Liver (tissue), 9 donors: Measurements from ENCODE around the gene PDGFD. TPM values are rescaled to one million over a fixed set of nuclear protein-coding genes. Genes with fewer than 3 reads are reported as not detected.

Source experiments
- DNase-seq: peaks from one replicate; pipeline ENCODE4 v3.0.0-alpha.2; 2017; ENCODE audit warnings: low spot score
- H3K27ac ChIP-seq, 2 donors: one replicate each; pipeline ENCODE4 v1.7.0; 2013; ENCODE audit warnings: inconsistent platforms in 2 of 2, low read length in 2 of 2, control low read depth in 1 of 2, low read depth in 1 of 2, mild to moderate bottlenecking in 1 of 2
- H3K27me3 ChIP-seq, 4 donors: one replicate each; pipeline versions ENCODE4 v1.6.1 to v1.7.0; 2013; ENCODE audit warnings: low read length in 3 of 4, inconsistent platforms in 1 of 4, mild to moderate bottlenecking in 1 of 4, moderate library complexity in 1 of 4; ENCODE audit not compliant: control insufficient read depth in 4 of 4, insufficient read depth in 4 of 4
- H3K36me3 ChIP-seq, 4 donors: one replicate each; pipeline versions ENCODE4 v1.6.1 to v1.7.0; 2013; ENCODE audit warnings: low read length in 3 of 4, mild to moderate bottlenecking in 3 of 4, low read depth in 1 of 4, moderate library complexity in 1 of 4; ENCODE audit not compliant: control insufficient read depth in 4 of 4, insufficient read depth in 3 of 4
- H3K4me1 ChIP-seq, 4 donors: one replicate each; pipeline versions ENCODE4 v1.6.1 to v1.7.0; 2013; ENCODE audit warnings: low read length in 3 of 4, mild to moderate bottlenecking in 3 of 4, moderate library complexity in 1 of 4; ENCODE audit not compliant: control insufficient read depth in 4 of 4, insufficient read depth in 4 of 4
- H3K4me3 ChIP-seq, 3 donors: one replicate each; pipeline versions ENCODE4 v1.6.1 to v1.7.0; 2013; ENCODE audit warnings: low read length in 3 of 3, control low read depth in 1 of 3, low read depth in 1 of 3, mild to moderate bottlenecking in 1 of 3
- H3K9ac ChIP-seq, 2 donors: one replicate each; pipeline ENCODE4 v1.7.0; 2013; ENCODE audit warnings: low read length in 2 of 2, mild to moderate bottlenecking in 2 of 2, moderate library complexity in 2 of 2, control low read depth in 1 of 2, low read depth in 1 of 2
- H3K9me3 ChIP-seq, 4 donors: one replicate each; pipeline versions ENCODE4 v1.6.1 to v1.7.0; 2013; ENCODE audit warnings: low read length in 3 of 4; ENCODE audit not compliant: control insufficient read depth in 4 of 4
- EGR1 ChIP-seq, 2 donors: IDR thresholded peaks; 2 replicates each; pipeline ENCODE4 v1.6.1; 2016 to 2018; ENCODE audit warnings: antibody characterized with exemption in 2 of 2, low read depth in 2 of 2
- FOXA2 ChIP-seq: IDR thresholded peaks from 2 replicates; pipeline ENCODE4 v1.6.1; 2016; ENCODE audit warnings: antibody characterized with exemption
- GABPA ChIP-seq, 2 donors: IDR thresholded peaks in 1 of 2; conservative IDR thresholded peaks in 1 of 2; 2 replicates each; pipeline ENCODE4 v1.6.1; 2016; ENCODE audit warnings: antibody characterized with exemption in 2 of 2, mild to moderate bottlenecking in 1 of 2, moderate library complexity in 1 of 2
- HNF4A ChIP-seq, 2 donors: conservative IDR thresholded peaks; 2 replicates each; pipeline ENCODE4 v1.6.1; 2016; ENCODE audit warnings: antibody characterized with exemption in 2 of 2, mild to moderate bottlenecking in 2 of 2
- HNF4G ChIP-seq: IDR thresholded peaks from 2 replicates; pipeline ENCODE4 v1.6.1; 2016; ENCODE audit warnings: antibody characterized with exemption
- JUND ChIP-seq, 2 donors: IDR thresholded peaks; 2 replicates each; pipeline ENCODE4 v1.6.1; 2016; ENCODE audit warnings: antibody characterized with exemption in 2 of 2
- NR2F2 ChIP-seq: IDR thresholded peaks from 2 replicates; pipeline ENCODE4 v1.6.1; 2016; ENCODE audit warnings: antibody characterized with exemption
- SP1 ChIP-seq: IDR thresholded peaks from 2 replicates; pipeline ENCODE4 v1.6.1; 2018; ENCODE audit warnings: antibody characterized with exemption, mild to moderate bottlenecking
- YY1 ChIP-seq: IDR thresholded peaks from 2 replicates; pipeline ENCODE4 v1.6.1; 2016; ENCODE audit warnings: antibody characterized with exemption, mild to moderate bottlenecking
- WGBS: extraction: QIAGEN DNeasy Blood & Tissue Kit; methylation state at CpG from one replicate; pipeline ENCODE4 v1.1.7; 2013; 5-methylcytosine and 5-hydroxymethylcytosine counted together
- polyA plus RNA-seq, 2 donors: library from polyadenylated mRNA; stranded (reverse) in 1 of 2; unstranded in 1 of 2; fragments of 200-250 nt in 1 of 2; fragments of >200 nt in 1 of 2; fragmentation: Nextera tagmentation in 1 of 2; extraction: Ambion mirVana in 1 of 2; gene quantifications; one replicate each; pipeline versions ENCODE4 v1.2.1 to v1.2.3, GENCODE V29; 2013 to 2015
- total RNA-seq, 2 donors: library from RNA; depleted of rRNA; stranded (reverse); fragments of >200 nt; gene quantifications; one replicate each; pipeline ENCODE4 v1.2.3, GENCODE V29; 2014
- TF ChIP-seq, protein P1 (sequence below): IDR thresholded peaks from 2 replicates; pipeline ENCODE4 v1.6.1; 2016; ENCODE audit warnings: antibody characterized with exemption
- TF ChIP-seq, protein P2 (sequence below): IDR thresholded peaks from 2 replicates; pipeline ENCODE4 v1.6.1; 2016; ENCODE audit warnings: antibody characterized with exemption
- TF ChIP-seq, protein P3 (sequence below): fragments of 150-350 bp; IDR thresholded peaks from 2 replicates; pipeline ENCODE4 v1.5.1; 2017; ENCODE audit warnings: improper control_type of control experiment, low read depth, low read length; ENCODE audit not compliant: missing input control
- TF ChIP-seq, protein P4 (sequence below): IDR thresholded peaks from 2 replicates; pipeline ENCODE4 v1.6.1; 2016; ENCODE audit warnings: antibody characterized with exemption, mild to moderate bottlenecking
- TF ChIP-seq, protein P5 (sequence below): IDR thresholded peaks from 2 replicates; pipeline ENCODE4 v1.6.1; 2016; ENCODE audit warnings: antibody characterized with exemption
- donor health status: healthy.
- donor health status: healthy.
- donor health status: healthy.
- donor health status: healthy.
- donor health status: healthy.

The PDGFD gene
- total and polyA plus RNA-seq, 4 donors = 1.0 to 3.3 (median 2.1) TPM

DNA sequence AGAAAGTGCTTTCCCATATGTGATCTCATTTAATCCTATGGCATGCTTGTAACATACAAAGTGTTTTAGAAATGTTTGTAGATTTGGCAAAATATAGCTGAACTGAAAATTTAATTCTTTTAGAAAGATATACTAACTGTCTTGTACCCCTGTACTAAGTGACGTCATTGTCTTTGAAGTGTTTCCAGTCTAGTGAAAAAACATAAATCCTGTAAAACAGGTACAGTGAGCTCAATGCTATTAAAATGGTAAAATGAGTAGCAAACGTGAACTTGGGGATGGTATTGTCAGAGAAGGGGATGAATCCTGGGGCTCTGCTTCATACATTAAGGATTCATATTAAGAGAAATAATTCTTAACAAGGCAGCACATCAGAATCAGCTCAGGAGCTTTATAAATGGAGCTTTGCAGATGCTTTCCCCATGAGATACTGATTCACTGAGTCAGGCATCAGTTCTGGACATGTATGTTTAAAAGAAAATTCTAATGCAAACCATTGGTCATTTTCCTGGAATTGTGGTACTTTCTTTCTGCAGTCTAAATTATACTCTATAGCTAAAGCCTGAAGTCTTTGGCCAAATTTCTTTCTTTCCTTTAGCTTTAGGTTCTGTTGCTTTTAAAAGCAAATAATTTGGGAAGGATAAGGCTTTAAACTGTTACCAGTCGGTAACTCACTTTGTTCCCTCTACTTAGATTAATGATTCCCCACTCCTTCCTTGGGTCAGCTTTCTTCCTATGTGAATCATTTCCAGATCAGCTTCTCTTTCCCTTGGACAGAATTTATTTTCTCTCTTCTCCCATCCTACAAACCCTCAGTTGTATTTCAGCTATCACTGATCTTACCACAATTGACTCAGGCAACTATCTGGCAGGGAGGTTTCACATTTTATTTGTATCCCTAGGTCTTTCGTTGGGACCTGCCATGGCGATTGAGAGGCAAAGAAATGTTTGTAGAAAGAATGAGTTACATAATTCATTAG is 185.0 kb downstream of the PDGFD start (continued):
- no peak for TF ChIP-seq JUND (IDR thresholded peaks at IDR 0.05)

DNA sequence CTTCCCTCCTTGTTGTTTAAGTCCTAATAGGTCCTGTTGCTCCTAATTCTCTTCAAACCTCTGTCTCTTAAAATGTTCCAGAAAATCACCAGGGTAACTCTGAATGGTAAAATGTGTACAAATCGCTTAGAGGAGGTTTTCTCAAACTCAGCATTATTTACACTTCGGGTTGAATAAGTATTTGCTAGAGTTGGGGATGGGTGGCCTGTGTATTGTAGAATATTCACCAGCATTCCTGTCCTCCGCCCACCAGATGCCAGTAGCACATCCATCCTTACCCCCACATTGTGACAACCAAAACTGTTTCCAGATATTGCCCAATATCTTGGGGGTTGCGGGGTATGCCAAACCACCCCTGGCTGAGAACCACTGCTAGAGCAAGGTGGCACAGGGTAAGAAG is 191.9 kb downstream of the PDGFD start:
- TF ChIP-seq, protein P1, sequence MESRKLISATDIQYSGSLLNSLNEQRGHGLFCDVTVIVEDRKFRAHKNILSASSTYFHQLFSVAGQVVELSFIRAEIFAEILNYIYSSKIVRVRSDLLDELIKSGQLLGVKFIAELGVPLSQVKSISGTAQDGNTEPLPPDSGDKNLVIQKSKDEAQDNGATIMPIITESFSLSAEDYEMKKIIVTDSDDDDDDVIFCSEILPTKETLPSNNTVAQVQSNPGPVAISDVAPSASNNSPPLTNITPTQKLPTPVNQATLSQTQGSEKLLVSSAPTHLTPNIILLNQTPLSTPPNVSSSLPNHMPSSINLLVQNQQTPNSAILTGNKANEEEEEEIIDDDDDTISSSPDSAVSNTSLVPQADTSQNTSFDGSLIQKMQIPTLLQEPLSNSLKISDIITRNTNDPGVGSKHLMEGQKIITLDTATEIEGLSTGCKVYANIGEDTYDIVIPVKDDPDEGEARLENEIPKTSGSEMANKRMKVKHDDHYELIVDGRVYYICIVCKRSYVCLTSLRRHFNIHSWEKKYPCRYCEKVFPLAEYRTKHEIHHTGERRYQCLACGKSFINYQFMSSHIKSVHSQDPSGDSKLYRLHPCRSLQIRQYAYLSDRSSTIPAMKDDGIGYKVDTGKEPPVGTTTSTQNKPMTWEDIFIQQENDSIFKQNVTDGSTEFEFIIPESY = no peak
- TF ChIP-seq, protein P2, sequence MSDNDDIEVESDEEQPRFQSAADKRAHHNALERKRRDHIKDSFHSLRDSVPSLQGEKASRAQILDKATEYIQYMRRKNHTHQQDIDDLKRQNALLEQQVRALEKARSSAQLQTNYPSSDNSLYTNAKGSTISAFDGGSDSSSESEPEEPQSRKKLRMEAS = no peak
- TF ChIP-seq SP1 (no peak), YY1 (no peak), JUND (IDR thresholded peaks at IDR 0.05) (no peak), NR2F2 (no peak), GABPA (IDR thresholded peaks at IDR 0.05 in 1 of 2, conservative IDR thresholded peaks at IDR 0.05 in 1 of 2) (no peak), EGR1 (IDR thresholded peaks at IDR 0.05; ENCODE audit: low read depth in 2 of 2) (no peak), FOXA2 (no peak), HNF4G (no peak), HNF4A (conservative IDR thresholded peaks at IDR 0.05) (no peak)
- TF ChIP-seq, protein P3, sequence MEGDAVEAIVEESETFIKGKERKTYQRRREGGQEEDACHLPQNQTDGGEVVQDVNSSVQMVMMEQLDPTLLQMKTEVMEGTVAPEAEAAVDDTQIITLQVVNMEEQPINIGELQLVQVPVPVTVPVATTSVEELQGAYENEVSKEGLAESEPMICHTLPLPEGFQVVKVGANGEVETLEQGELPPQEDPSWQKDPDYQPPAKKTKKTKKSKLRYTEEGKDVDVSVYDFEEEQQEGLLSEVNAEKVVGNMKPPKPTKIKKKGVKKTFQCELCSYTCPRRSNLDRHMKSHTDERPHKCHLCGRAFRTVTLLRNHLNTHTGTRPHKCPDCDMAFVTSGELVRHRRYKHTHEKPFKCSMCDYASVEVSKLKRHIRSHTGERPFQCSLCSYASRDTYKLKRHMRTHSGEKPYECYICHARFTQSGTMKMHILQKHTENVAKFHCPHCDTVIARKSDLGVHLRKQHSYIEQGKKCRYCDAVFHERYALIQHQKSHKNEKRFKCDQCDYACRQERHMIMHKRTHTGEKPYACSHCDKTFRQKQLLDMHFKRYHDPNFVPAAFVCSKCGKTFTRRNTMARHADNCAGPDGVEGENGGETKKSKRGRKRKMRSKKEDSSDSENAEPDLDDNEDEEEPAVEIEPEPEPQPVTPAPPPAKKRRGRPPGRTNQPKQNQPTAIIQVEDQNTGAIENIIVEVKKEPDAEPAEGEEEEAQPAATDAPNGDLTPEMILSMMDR = no peak
- TF ChIP-seq, protein P4, sequence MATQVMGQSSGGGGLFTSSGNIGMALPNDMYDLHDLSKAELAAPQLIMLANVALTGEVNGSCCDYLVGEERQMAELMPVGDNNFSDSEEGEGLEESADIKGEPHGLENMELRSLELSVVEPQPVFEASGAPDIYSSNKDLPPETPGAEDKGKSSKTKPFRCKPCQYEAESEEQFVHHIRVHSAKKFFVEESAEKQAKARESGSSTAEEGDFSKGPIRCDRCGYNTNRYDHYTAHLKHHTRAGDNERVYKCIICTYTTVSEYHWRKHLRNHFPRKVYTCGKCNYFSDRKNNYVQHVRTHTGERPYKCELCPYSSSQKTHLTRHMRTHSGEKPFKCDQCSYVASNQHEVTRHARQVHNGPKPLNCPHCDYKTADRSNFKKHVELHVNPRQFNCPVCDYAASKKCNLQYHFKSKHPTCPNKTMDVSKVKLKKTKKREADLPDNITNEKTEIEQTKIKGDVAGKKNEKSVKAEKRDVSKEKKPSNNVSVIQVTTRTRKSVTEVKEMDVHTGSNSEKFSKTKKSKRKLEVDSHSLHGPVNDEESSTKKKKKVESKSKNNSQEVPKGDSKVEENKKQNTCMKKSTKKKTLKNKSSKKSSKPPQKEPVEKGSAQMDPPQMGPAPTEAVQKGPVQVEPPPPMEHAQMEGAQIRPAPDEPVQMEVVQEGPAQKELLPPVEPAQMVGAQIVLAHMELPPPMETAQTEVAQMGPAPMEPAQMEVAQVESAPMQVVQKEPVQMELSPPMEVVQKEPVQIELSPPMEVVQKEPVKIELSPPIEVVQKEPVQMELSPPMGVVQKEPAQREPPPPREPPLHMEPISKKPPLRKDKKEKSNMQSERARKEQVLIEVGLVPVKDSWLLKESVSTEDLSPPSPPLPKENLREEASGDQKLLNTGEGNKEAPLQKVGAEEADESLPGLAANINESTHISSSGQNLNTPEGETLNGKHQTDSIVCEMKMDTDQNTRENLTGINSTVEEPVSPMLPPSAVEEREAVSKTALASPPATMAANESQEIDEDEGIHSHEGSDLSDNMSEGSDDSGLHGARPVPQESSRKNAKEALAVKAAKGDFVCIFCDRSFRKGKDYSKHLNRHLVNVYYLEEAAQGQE = no peak
- TF ChIP-seq, protein P5, sequence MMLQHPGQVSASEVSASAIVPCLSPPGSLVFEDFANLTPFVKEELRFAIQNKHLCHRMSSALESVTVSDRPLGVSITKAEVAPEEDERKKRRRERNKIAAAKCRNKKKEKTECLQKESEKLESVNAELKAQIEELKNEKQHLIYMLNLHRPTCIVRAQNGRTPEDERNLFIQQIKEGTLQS = no peak
- no peak overlapping the region for H3K4me3 ChIP-seq
- H3K27me3 ChIP-seq = no peaks in the 10 kb centered on the region
- H3K27ac ChIP-seq = no peak overlapping the region
- no peaks in the 10 kb centered on the region for H3K4me1 ChIP-seq
- no peaks in the 10 kb centered on the region for H3K9me3 ChIP-seq
- no peak for DNase-seq
- 73% methylated on average over 4 of the region's 4 CpGs for WGBS
- H3K36me3 ChIP-seq = no peaks in the 10 kb centered on the region
- H3K9ac ChIP-seq = no peak overlapping the region
